ENCODE results near the gene WHRN. TPM values are rescaled to one million over a fixed set of nuclear protein-coding genes. Genes with fewer than 3 reads are reported as not detected.

WHRN gene
- total RNA-seq, 1 experiment from 2014 or later = 19.8 TPM

GRCh38 chr9:114383521-114384231, 121.6 kb downstream of the WHRN start:
- no peaks in the 10 kb centered on the region for H3K36me3 ChIP-seq (ENCODE audit: low read depth)
- peaks cover 8% of the 10 kb centered on the region; the same call in 1 of the 2 replicates for H3F3A ChIP-seq (ENCODE audit: insufficient read depth, low read depth)
- no peaks in the 10 kb centered on the region for H3K9me2 ChIP-seq (ENCODE audit: insufficient read depth)
- no peak overlapping the region for H3K4me3 ChIP-seq
- TF ChIP-seq CTCF (conservative IDR thresholded peaks at IDR 0.05) = no peak
- no peak for TF ChIP-seq EZH2 (IDR thresholded peaks at IDR 0.05; ENCODE audit: low read depth)
- no peak for DNase-seq
- H2AFZ ChIP-seq = no peak overlapping the region
- ChIA-PET CTCF (interaction anchor here (0.6 kb wide), 1 partner anchor 20 kb away, joined by 3 read pairs; no protein-coding TSS in a partner anchor), POLR2A (ENCODE audit: unreplicated experiment) (no interaction called here)
- no peaks in the 10 kb centered on the region for H3K27me3 ChIP-seq (ENCODE audit: insufficient read depth, low read depth)
- no peaks in the 10 kb centered on the region for H3K79me2 ChIP-seq (ENCODE audit: low read depth)
- H3K9me3 ChIP-seq (ENCODE audit: insufficient read depth, low read depth) = no peaks in the 10 kb centered on the region
- intact Hi-C loops (cut with micrococcal nuclease; ENCODE audit: unreplicated experiment) = no loop called here
- no peak overlapping the region for H3K27ac ChIP-seq
- H4K20me1 ChIP-seq (ENCODE audit: insufficient read depth) = no peaks in the 10 kb centered on the region
- H3K4me2 ChIP-seq = no peak overlapping the region
- no TSS peak for BruUV-seq (replicated peaks)
- peaks cover 18% of the 10 kb centered on the region for H3K4me1 ChIP-seq (replicated peaks; ENCODE audit: insufficient read depth)

- no peak overlapping the region for H3K4me3 ChIP-seq
- no TSS peak for BruUV-seq (replicated peaks)
- TF ChIP-seq EZH2 (IDR thresholded peaks at IDR 0.05; ENCODE audit: low read depth) (no peak), CTCF (conservative IDR thresholded peaks at IDR 0.05) (no peak)
- no peak overlapping the region for H3K27ac ChIP-seq
- POLR2A ChIA-PET (ENCODE audit: unreplicated experiment) = no interaction called here
- no peak for DNase-seq
- intact Hi-C loops (cut with micrococcal nuclease; ENCODE audit: unreplicated experiment) = no loop called here
- no peak overlapping the region for H3K4me2 ChIP-seq
- no peaks in the 10 kb centered on the region for H4K20me1 ChIP-seq (ENCODE audit: insufficient read depth)
- H2AFZ ChIP-seq = no peak overlapping the region
- no peaks in the 10 kb centered on the region for H3K36me3 ChIP-seq (ENCODE audit: low read depth)
- peaks cover 8% of the 10 kb centered on the region; the same call in 1 of the 2 replicates for H3F3A ChIP-seq (ENCODE audit: insufficient read depth, low read depth)
- no peaks in the 10 kb centered on the region for H3K79me2 ChIP-seq (ENCODE audit: low read depth)
- no peaks in the 10 kb centered on the region for H3K9me3 ChIP-seq (ENCODE audit: insufficient read depth, low read depth)
- peaks cover 18% of the 10 kb centered on the region for H3K4me1 ChIP-seq (replicated peaks; ENCODE audit: insufficient read depth)
- H3K27me3 ChIP-seq (ENCODE audit: insufficient read depth, low read depth) = no peaks in the 10 kb centered on the region
- CTCF ChIA-PET = no interaction called here
- H3K9me2 ChIP-seq (ENCODE audit: insufficient read depth) = no peaks in the 10 kb centered on the region
Measured at GRCh38 chr9:114382699-114383520, 122.4 kb downstream of the WHRN start.

- Histone ChIP-seq H3K9me3 (ENCODE audit: insufficient read depth, low read depth) (no peaks in the 10 kb centered on the region), H3K27ac (no peak overlapping the region), H3K27me3 (ENCODE audit: insufficient read depth, low read depth) (no peaks in the 10 kb centered on the region), H3K4me3 (no peak overlapping the region), H3K79me2 (ENCODE audit: low read depth) (no peaks in the 10 kb centered on the region), H3K4me2 (no peak overlapping the region), H3K36me3 (ENCODE audit: low read depth) (no peaks in the 10 kb centered on the region), H3F3A (ENCODE audit: insufficient read depth, low read depth) (no peaks in the 10 kb centered on the region), H3K4me1 (replicated peaks; ENCODE audit: insufficient read depth) (no peaks in the 10 kb centered on the region), H3K9me2 (ENCODE audit: insufficient read depth) (no peaks in the 10 kb centered on the region), H4K20me1 (ENCODE audit: insufficient read depth) (no peaks in the 10 kb centered on the region), H2AFZ (no peak overlapping the region)
- TF ChIP-seq EZH2 (IDR thresholded peaks at IDR 0.05; ENCODE audit: low read depth) = no peak
- no peak for TF ChIP-seq CTCF (conservative IDR thresholded peaks at IDR 0.05)
- CTCF ChIA-PET = no interaction called here
- BruUV-seq (replicated peaks) = no TSS peak
- DNase-seq = no peak
- intact Hi-C loops (cut with micrococcal nuclease; ENCODE audit: unreplicated experiment) = no loop called here
- POLR2A ChIA-PET (ENCODE audit: unreplicated experiment) = no interaction called here
Measured at GRCh38 chr9:114378883-114379282, 126.4 kb downstream of the WHRN start.

Data from PC-9 (cell line).